HG03159 (cell line): ENCODE results near the gene TMEM87B.

ENCODE experiments used
- ATAC-seq: cut with Tn5 transposase; IDR thresholded peaks from one replicate; pipeline ENCODE4 v1.9.1; 2021; ENCODE audit warnings: mild to moderate bottlenecking, moderate library complexity; ENCODE audit not compliant: unreplicated experiment

TMEM87B gene

DNA sequence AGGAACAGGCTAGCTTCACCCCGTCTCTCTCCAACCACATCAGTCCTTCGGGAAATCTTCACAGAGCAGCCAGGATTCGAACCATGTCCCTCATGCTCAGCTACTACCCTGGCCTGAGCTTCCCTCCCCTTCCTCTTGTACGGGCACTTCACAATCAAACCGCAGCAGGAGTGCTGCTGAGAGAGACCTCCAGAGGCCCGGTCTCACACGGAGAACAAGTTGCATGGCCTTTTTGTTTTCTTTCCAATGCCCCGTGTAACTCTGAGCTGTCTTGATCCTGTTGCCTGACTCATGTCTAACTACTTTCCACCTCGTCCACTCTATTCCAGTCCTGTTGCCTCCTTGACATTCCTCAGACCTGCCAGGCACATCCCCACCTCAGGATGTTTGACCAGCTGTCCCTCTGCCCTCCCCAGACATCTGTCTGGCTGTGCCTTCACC lies 108.5 kb downstream of the TMEM87B start:
- ATAC-seq, result no peak

GRCh38 chr2:112164876-112165275 lies 109.8 kb downstream of the TMEM87B start:
- ATAC-seq, result no peak

DNA sequence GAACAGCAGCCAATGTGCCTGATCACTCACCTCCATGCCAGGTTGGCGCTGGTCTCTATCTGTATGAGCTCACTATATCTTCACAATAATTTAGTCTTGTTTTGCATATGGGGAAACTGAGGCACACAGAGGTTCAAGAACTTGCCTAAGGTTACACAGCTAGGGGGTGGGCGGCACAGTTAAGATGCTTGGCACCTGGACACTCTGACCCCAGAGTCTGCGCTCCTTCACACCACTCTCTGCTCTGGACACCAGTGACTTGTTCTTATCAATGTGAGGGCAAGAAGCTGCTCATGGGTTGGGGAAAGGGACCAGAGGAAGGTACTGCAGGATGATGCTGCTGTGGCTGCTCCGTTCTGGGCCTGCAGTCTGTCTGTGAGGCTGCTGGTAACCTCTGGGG lies 110.2 kb downstream of the TMEM87B start:
- no peak for ATAC-seq

- ATAC-seq, result no peak
Observed at GRCh38 chr2:112166806-112167499, 111.9 kb downstream of the TMEM87B start.

GRCh38 chr2:112168422-112169124 lies 113.5 kb downstream of the TMEM87B start:
- no peak for ATAC-seq
